ENCODE data around the gene ATG14.
A peak's percentile ranks its signal among the peaks of the same experiment; 100 is the strongest.
"Not testable (repeated sequence)": the region's sequence is repeated elsewhere in the genome, so short reads cannot be mapped to it uniquely, and the experiment has no call there.

ATG14 gene

DNA sequence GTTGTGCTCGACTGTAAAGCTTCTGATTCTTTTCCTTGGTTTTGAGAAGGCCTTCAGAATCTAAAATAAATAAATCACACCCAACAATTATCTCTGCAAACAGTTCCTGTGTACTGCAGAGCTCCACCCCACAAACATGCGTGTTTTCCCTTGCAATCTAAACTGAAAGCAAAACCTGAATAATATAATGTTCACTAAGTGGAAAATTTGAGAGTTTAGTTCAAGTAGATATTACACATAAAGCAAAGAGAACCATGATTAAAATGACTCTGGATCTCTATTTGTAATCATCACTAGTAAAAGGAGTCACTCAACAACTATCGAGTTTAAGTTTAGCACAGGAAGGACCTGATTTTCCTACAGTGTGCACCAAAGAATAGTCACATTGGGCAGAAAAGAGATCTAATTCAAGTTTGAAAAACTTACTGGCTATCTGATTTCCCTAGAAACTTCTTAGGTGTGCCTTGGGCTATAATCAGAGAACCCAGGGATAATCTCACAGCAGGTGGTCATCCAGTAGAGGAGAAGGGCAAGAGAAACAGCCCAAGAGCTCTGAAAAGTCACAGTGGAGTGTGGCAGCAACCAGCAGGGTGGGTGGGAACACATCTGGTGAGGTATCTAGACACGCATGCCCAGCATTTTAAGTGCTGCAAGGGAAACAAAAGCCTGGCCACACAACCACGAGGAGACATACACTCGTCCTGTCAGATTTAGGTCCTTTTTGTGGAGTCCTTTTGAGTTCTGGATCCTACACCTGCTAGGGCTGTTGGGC is 25.4 kb downstream of the ATG14 start:
- DNase-seq, result peak in 1 of 2 donors; percentile 20

DNA sequence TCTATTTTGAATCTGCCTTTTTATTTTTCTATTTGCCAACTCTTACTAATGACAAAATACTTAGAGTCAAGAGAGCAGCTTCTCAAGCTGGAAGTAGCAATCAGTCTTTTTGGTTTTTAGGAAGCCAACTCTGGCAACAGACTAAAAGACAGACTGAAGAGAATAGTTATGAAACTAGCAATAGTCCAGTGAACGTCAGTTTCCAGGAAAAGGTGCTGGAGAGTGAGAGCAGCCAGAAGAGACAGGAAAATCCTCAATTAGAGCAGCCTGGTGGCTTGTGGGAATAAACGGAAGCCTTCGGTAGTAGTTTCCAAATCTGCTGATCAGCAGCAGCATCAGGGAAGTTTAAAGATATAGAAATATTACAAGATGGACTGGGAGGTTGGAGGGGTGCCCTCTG is 27.1 kb downstream of the ATG14 start:
- no peak for DNase-seq

DNA sequence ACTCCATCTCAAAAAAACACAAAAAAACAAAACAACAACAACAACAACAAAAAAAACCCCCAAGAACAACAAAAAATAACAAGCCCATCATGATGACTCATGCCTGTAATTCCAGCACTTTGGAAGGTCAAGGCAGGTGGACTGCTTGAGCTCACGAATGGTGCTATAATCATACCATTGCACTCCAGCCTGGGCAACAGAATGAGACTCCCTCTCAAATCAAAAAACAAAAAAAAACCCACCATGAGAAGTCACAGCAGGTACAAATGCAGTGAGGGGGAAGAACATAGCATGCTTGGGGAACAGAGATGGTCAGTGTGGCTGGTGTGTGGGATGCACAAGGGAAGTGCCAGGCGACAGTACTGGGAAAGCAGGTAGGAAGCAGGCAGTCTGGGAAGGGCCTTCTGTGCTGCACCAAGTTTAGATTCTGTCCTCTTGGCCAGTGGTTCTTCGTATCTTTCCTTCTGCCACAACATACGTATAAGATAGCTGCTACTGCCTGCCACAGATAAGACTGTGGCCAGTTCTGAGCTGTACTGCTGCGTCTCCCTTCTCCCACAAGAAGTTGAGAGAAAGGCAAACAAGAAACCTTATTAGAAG is 28.0 kb downstream of the ATG14 start:
- DNase-seq, result no peak

DNA sequence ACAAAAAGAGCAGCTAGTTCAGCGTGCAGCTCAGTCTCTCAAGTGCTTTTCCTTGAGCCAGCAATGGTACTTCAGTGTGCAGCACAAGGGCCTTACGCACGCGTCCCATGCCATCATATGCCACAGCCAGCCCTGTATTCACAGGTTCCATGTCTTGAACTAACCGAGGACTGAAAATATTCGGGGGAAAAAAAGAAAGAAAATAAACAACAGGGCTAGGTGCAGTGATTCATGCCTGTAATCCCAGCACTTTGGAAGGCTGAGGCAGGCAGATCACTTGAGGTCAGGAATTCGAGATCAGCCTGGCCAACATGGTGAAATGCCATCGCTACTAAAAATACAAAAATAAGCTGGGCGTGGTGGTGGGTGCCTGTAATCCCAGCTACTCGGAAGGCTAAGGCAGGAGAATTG is 28.6 kb downstream of the ATG14 start:
- not testable (repeated sequence) for DNase-seq

DNA sequence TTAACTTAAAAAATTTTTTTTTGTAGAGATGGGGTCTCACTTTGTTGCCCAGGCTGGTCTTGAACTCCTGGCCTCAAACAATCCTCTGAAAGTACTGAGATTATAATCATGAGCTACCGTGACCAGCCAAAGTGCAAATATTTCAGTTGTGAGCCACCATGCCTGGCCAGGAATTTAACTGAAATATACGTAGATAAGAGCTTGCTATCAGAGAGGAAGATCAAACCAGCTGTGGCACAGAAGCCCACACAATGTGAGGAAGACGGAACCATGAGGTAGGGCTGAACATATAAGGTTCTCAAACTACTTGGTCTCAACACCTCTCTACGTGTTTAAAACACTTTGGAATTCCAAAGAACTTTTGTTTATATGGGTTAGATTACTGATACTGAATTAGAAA is 29.1 kb downstream of the ATG14 start:
- no peak for DNase-seq

DNA sequence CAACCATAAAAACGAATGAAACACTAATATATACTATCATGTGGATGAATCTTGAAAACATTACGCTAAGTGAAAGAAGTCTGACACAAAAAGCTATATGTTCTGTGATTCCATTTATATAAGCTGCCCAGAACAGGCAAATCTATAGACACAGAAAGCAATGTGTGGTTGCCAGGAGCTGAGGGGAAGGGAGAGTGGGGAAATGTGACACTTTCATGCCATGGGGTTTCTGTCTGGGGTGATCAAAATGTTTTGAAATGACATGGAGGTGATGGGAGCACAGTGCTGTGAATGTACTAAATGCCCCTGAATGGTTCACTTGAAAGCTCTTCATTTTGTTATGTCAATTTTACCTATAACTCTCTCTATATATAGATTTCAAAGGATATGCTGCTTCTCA is 30.1 kb downstream of the ATG14 start:
- no peak for DNase-seq

DNA sequence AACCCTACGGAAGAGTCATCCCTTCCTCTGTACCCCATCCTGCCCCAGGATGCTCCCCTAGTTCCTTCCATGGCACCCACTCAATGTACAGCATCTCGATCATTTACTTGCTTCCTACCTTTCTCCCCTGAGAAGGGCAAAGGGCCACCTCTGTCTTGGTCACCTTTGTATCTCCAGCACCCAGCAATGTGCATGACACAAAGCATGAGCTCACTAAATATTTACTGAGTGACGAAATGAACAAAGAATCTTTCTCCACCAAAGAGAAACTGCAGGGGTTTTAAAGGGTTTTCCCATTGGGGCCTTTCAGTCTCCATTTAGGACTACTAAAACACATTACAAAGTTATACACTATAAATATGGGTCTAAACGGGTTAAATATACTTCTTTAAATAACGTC is 30.6 kb downstream of the ATG14 start:
- no peak for DNase-seq

DNA sequence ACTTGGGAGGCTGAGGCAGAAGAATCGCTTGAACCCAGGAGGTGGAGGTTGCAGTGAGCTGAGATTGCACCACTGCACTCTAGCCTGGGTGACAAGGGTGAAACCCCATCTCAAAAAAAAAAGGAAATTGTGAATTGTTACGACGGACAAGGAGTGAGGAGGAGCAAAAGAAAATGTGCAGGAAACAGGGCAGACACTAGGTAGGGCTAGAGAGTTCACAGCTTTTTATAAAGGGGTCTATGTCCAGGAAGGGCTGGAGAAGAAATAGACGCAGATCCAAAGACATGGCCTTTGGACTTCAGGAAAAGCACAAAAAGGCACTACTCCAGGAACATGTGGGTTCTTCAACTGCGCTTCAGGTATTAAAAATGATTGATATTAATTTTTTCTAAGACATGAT is 34.4 kb downstream of the ATG14 start:
- DNase-seq, result no peak

DNA sequence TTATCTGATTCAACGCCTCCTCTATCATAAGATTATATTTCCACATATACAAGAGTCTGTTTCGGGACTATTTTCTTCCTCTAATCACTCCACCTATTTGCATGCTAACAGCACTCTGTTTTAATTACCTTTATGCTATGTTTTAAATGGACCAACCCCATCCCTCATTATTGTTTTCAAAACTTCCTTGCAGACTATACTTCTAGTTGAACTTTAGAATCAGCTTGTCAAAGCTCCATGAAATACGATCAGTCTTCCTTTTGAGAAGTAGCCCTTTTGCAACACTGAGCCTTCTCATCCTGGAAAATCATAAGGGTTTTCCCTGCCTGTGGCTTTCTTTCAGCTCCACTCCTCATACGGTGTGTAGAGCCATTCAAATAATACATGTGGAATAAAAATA is 36.9 kb downstream of the ATG14 start:
- no peak for DNase-seq

DNA sequence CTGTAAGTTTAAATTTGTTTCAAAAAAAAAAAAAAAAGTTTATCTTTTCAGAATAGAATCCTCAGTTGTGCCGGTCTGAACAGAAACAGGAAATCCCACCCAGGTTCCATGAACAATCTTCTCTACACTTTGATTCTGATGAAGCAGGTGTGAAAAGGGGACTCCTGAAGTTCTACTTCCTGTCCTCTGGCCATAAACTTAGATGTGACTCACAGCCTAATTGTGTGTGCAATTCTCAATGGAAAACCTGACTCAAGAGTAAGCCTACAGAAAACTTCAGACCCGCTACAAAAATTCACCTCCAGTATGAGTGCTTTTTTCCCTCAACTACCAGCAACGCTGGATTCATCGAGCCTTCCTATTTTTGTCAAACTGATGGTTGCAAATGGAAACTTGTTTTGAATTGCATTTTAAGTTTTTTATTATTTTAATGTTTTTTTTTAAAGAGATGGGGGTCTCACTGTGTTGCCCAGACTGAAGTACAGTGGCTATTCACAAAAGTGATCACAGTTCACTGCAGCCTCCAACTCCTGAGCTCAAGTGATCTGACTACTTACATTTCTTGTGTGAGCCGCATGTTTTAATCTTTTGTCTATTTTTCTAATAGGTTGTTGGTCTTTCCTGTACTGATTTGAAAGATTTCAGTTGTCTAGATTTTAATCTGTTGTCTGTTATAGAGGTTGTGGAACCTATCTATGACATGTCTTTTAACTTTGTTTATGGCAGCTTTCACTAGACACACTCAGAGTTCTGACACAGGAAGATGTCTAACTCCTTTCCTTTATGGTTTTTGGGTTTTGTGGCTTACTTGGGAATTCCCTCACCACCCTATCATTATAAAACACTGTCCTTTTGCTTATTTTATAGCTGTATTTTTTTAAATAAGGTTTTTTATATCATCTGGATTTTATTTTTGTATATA is 37.6 kb downstream of the ATG14 start:
- DNase-seq, result peak in 1 of 2 donors; percentile 69

DNA sequence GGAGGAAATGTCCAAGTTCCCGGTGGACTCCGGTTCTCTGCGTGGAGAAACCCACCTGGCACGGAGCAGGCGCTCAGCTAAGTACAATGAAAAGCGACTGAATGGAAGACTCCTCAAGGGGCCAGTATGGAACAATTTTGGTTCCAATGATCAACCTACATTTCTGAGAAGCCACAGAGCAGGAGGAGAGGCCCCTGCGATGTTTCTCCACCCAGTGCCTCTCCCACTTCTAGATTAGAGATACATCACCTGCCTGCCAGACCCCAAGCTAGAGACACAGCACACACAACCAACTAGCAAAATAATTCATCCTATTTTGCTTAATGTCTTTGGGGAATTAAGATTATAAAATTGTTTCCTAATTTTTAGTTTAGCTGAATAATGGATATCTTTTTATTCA is 38.8 kb downstream of the ATG14 start:
- no peak for DNase-seq

DNA sequence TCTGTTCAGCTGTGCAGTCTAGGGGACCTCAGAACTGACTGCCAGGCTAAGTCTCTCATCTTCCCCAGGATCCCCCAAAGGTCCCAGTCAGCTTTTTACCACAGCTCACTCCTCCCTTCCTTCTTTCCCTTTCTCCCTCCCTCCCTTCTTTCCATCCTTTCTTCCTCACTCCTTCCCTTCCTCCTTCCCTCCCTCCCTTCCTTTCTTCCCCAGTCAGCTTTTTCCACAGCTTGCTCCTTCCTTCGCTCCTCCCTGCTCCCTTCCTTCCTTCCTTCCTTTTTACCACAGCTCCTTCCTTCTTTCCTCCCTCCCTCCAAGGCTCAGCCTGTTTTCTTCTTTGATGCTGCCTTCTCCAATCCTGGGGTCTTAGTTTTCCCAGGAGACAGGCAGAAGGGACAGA is 39.2 kb downstream of the ATG14 start:
- no peak for DNase-seq

DNA sequence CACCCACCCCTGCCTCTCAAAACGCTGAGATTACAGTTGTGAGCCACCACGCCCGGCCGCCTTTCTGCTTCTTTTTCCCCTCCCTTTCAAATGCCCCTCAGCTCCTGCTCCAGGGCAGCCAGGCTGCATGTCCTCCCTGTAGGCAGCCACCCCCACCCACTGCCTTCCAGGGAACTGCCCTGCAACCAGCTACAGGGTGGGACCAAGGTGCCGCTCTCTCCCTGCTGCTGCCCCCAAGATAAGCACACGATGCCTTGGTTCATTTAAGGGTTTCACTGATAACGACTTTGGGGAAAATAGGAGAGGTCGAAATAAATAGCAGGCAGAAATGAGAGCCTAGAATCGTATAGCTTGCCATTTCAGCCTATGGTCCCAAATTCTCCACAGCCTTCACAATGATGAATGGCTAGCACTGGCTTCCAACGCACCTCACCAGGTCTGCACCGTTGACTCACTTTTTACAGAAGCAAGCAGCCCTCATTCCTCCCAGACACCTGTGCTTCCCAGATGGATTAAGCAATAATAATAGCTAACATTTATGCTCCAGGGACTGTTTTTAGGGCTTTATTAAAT is 40.7 kb downstream of the ATG14 start:
- no peak for DNase-seq

DNA sequence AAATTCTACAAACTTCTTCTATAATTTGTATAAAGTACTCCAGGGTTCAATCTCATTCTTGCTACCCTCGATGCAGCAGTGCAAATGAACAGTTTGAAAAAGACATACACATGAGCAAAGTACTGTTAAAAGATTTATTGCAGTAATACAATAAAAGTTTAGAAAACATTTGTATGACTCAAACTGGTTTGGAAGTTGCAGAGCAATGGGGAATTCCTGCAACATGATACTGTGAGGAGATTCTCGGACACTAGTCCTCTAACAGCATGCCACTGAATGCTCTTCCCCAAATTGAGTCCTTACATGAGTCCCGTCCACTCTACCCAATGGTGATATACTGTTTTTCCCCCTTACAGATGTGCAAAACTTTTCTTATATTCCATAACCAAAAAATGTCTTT is 45.4 kb downstream of the ATG14 start:
- no peak for DNase-seq

DNA sequence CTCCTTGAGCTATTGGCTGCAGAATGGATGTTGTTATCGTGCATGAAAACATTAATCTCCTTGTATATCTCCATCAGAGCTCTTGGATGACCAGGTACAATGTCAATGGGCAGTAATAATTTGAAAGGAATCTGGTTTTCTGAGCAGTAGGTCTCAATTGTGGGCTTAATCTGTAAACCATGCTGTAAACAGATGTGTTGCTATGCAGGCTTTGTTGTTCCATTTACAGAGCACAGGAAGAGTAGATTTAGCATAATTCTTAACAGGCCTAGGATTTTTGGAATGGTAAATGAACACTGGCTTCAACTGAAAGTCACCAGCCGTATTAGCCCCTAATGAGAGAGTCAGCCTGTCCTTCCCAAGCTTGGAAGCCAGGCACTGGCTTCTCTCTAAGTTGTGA is 50.4 kb downstream of the ATG14 start:
- no peak for DNase-seq

DNA sequence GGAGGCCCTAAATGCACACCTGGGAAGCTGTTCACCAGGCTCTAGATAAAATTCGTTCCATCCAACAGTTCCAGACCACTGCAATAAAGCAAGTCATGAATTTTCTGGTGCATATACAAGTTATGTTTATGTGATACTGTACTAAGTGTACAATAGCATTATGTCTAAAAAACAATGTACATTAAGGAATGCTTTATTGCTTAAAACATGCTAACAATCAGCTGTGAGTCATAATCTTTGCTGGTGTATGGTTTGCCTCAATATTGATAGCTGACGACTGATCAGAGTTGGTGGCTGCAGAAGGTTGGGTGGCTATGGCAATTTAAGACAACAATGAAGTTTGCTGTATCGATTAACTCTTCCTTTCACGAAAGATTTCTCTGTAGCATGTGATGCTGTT is 52.3 kb downstream of the ATG14 start:
- DNase-seq, result no peak

DNA sequence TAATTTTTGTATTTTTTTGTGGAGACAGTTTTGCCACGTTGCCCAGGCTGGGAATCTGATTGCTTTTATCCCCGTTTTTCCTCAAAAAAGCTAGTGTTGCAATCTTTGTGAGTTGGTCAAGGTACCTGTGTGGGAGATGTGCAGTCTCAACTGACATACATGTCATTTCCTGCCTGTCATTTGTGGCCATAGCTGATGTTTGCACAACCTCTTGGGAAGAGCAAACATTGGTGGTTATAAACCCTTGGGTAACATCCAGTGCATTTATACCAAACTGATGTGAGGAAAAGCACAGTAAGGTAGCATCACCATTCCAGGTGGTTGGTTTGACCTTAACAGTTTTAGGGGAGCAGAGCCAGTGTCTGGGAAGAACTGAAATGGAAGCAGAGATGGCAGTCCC is 54.7 kb downstream of the ATG14 start:
- no peak for DNase-seq

DNA sequence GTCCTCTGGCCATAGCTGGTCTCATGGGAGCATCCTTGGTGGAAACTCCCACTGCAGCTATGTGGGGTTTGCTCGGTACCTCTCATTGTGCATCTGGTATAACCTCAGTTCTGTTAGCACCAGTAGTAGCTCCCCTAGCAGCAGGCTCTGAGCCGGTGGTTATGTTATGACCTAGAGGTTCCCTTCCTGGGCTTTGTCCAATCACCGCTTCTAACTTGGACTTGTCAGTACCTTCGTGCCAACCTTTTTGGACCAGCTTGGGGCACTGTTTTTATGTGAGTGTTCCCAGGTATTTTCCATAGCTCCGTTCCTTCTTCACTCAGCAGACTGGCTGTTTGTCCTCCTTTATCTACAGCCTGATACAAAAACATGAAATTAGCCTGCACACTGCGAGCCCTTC is 55.7 kb downstream of the ATG14 start:
- no peak for DNase-seq

DNA sequence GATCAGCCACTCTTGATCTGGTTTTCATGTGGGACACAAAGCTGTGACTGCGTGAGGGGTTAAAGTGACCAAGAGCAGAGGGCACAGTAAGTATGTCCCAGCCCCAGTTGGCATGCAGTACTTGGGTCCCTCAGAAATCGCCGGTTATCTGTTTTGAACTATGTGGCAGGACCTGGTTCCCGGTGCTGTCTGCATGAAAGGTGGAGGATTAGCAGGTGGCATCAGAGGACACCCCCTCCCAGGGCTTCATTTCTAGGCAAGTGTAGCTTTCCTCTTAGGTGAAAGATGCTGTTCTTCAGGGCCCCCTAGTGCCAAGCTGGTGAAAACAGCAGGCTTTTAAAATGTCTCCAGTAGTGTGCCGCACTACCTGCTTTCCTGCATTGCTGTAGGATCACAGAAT is 57.1 kb downstream of the ATG14 start:
- peak; percentile 69 to 81 for DNase-seq

DNA sequence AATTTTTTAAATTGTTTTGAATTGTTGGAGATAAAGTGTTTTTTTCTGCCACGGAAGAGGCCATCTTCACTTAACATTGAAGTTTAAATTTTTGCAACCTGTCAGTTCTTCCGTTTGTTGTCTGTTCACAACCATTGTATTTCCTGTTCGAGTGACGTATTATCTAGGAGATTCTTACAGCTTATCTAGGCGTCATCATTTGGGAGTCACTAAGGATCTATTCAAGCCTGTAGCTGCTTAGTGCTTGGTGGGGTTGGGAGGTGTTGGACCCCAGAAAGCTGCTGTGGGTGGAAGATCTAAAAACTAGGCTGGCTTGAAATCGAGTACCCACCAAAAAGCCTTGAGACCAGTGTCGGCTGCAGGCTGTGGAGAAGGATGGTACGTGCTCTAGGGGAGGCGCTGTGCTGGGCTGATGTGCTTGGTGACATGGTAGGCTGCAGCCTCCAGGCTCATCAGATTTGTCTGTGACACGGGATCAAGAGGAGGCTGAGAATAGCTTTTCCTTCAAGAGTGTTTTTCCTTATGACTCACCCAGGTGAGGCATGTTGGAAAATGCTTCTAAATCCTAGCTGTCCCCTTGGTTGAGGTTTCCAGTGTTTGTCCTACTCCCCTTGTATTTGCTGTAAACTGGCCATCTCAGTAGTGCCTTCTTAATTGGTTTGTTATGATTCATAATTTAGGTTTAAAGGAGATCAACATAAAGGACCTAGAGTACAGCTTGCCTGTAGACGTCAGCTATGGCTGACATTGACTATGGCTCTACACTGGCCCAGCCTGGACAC is 57.8 kb downstream of the ATG14 start:
- DNase-seq, result peak; percentile 4 to 45

DNA sequence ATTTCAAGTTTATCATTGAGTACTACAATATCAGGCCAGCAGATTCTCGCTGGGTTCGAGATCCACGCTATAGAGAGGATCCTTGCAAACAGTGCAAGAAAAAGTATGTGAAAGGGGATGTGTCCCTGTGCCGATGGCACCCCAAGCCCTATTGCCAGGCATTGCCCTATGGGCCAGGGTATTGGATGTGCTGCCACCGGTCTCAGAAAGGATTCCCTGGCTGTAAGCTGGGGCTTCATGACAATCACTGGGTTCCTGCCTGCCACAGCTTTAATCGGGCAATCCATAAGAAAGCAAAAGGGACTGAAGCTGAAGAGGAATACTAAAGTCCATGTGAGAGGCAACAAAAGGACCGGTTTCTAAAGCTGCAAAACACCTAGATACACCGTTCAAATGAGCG is 59.4 kb downstream of the ATG14 start:
- no peak for DNase-seq

DNA sequence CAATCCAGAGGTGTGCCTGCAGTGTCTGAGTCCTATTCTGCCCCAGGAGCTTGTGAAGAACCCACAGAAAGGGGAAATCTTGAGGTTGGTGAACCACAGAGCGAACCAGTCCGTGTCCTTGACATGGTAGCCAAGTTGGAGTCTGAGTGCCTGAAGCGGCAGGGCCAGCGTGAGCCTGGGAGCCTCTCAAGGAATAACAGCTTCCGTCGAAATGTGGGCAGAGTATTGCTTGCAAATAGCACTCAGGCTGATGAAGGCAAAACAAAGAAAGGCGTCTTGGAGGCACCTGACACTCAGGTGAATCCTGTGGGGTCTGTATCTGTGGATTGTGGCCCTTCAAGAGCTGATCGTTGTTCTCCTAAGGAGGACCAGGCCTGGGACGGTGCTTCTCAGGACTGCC is 60.5 kb downstream of the ATG14 start:
- no peak for DNase-seq

DNA sequence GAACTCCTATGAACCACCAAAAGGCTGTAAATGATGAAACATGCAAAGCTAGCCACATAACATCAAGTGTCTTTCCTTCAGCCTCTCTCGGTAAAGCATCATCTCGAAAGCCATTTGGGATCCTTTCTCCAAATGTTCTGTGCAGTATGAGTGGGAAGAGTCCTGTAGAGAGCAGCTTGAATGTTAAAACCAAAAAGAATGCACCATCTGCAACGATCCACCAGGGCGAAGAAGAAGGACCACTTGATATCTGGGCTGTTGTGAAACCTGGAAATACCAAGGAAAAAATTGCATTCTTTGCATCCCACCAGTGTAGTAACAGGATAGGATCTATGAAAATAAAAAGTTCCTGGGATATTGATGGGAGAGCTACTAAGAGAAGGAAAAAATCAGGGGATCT is 61.2 kb downstream of the ATG14 start:
- no peak for DNase-seq
